H1 (cell line): ENCODE data around the gene GPA33. TPM values are rescaled to one million over a fixed set of nuclear protein-coding genes. Genes with fewer than 3 reads are reported as not detected.

ENCODE experiments used
- CTCF ChIA-PET: fragments of 300-600 bp; sonication (Branson Sonifier 250); formaldehyde crosslinking; loops from one replicate; lab custom pipeline; 2021; ENCODE audit not compliant: partially characterized antibody; lab: Charles Lee
- POLR2A ChIA-PET: fragments of 300-600 bp; sonication (Branson Sonifier 250); formaldehyde crosslinking; loops from one replicate; lab custom pipeline; 2021; ENCODE audit warnings: inconsistent platforms; ENCODE audit not compliant: partially characterized antibody; lab: Charles Lee
- DNase-seq, 2 experiments: peaks; one replicate each; pipeline versions ENCODE4 v3.0.0 to v3.0.0-alpha.2; 2010 to 2022; ENCODE audit warnings: low spot score in 2 of 2, low read depth in 1 of 2, mixed read lengths in 1 of 2
- FAIRE-seq: peaks from 2 replicates; lab custom pipeline; 2011; peaks lifted over from hg19 to GRCh38; lab: Jason Lieb, UNC
- H2AFZ ChIP-seq: 2 replicates; pipeline ENCODE4 v1.8.1; 2012; ENCODE audit warnings: low read length, inconsistent platforms
- H2AK5ac ChIP-seq: 2 replicates; pipeline ENCODE4 v1.6.1; 2013; ENCODE audit warnings: low read depth, low read length
- H2BK120ac ChIP-seq: replicated peaks from 2 replicates; pipeline ENCODE3; 2013; ENCODE audit warnings: low read depth, low read length, inconsistent platforms
- H2BK12ac ChIP-seq: 2 replicates; pipeline ENCODE4 v1.6.1; 2013; ENCODE audit warnings: low read depth, low read length
- H2BK15ac ChIP-seq: 2 replicates; pipeline ENCODE4 v1.6.1; 2013; ENCODE audit warnings: low read length
- H2BK20ac ChIP-seq: 2 replicates; pipeline ENCODE4 v1.6.1; 2013; ENCODE audit warnings: low read length
- H2BK5ac ChIP-seq: 2 replicates; pipeline ENCODE4 v1.6.1; 2013; ENCODE audit warnings: low read depth, low read length
- H3K14ac ChIP-seq: 2 replicates; pipeline ENCODE4 v1.6.1; 2013; ENCODE audit warnings: inconsistent platforms; ENCODE audit not compliant: insufficient read length
- H3K18ac ChIP-seq: 2 replicates; pipeline ENCODE4 v1.6.1; 2013; ENCODE audit warnings: low read length; ENCODE audit errors: extremely low read depth
- H3K23ac ChIP-seq: 2 replicates; pipeline ENCODE4 v1.6.1; 2013; ENCODE audit warnings: inconsistent platforms; ENCODE audit not compliant: insufficient read length
- H3K23me2 ChIP-seq: 2 replicates; pipeline ENCODE4 v1.6.1; 2013; ENCODE audit warnings: low read depth, low read length
- H3K27ac ChIP-seq: 2 replicates; pipeline ENCODE4 v1.6.1; 2011; ENCODE audit warnings: low read depth, low read length, inconsistent platforms
- H3K27me3 ChIP-seq, 4 experiments: replicated peaks in 1 of 4; 1 replicate in 1 of 4; 2 replicates in 3 of 4; pipeline versions ENCODE4 v1.6.1 to v1.8.1; 2011 to 2013; ENCODE audit warnings: low read length in 3 of 4, mild to moderate bottlenecking in 3 of 4, inconsistent platforms in 2 of 4, mixed read lengths in 2 of 4, moderate library complexity in 1 of 4; ENCODE audit not compliant: control insufficient read depth in 3 of 4, insufficient read depth in 3 of 4; ENCODE audit errors: extremely low read depth in 1 of 4
- H3K36me3 ChIP-seq, 4 experiments: 2 replicates each; pipeline versions ENCODE4 v1.6.1 to v1.8.1; 2011 to 2013; ENCODE audit warnings: mild to moderate bottlenecking in 4 of 4, low read length in 3 of 4, moderate library complexity in 2 of 4, control low read depth in 1 of 4, inconsistent platforms in 1 of 4; ENCODE audit not compliant: insufficient read depth in 4 of 4, control insufficient read depth in 2 of 4
- H3K4ac ChIP-seq: replicated peaks from 2 replicates; pipeline ENCODE3; 2013; ENCODE audit warnings: low read length, low read depth, mixed read lengths, inconsistent platforms; ENCODE audit not compliant: insufficient read length
- H3K4me1 ChIP-seq, 4 experiments: replicated peaks in 1 of 4; 1 replicate in 1 of 4; 2 replicates in 3 of 4; pipeline versions ENCODE4 v1.6.1 to v1.8.1; 2011 to 2013; ENCODE audit warnings: low read length in 3 of 4, inconsistent platforms in 2 of 4, mixed read lengths in 1 of 4; ENCODE audit not compliant: insufficient read depth in 4 of 4, control insufficient read depth in 3 of 4
- H3K4me2 ChIP-seq, 2 experiments: 2 replicates each; pipeline versions ENCODE4 v1.6.1 to v1.8.1; 2011 to 2013; ENCODE audit warnings: low read depth in 2 of 2, low read length in 2 of 2, control low read depth in 1 of 2, inconsistent platforms in 1 of 2, mild to moderate bottlenecking in 1 of 2; ENCODE audit not compliant: insufficient read depth in 1 of 2
- H3K4me3 ChIP-seq, 4 experiments: fragments of 200-600, 300-600 bp in 1 of 4; sonication (generic), shearing (Covaris generic), sonication (Bioruptor Twin) in 1 of 4; 2 replicates each; pipeline versions ENCODE4 v1.5.1 to v1.8.1; 2011 to 2016; ENCODE audit warnings: low read length in 4 of 4, low read depth in 3 of 4, control low read depth in 2 of 4, inconsistent platforms in 2 of 4, mild to moderate bottlenecking in 2 of 4, mixed read lengths in 1 of 4, moderate library complexity in 1 of 4; ENCODE audit not compliant: insufficient read depth in 2 of 4; ENCODE audit errors: extremely low read depth in 1 of 4
- H3K56ac ChIP-seq: replicated peaks from 2 replicates; pipeline ENCODE3; 2013; ENCODE audit warnings: low read depth, mild to moderate bottlenecking, mixed read lengths, low read length, inconsistent platforms; ENCODE audit not compliant: insufficient read length
- H3K79me1 ChIP-seq: 2 replicates; pipeline ENCODE4 v1.6.1; 2013; ENCODE audit warnings: low read depth, low read length, control low read depth
- H3K79me2 ChIP-seq, 2 experiments: 2 replicates each; pipeline versions ENCODE4 v1.6.1 to v1.8.1; 2012 to 2013; ENCODE audit warnings: low read length in 2 of 2, mild to moderate bottlenecking in 2 of 2, inconsistent platforms in 1 of 2; ENCODE audit not compliant: insufficient read depth in 2 of 2, control insufficient read depth in 1 of 2
- H3K9ac ChIP-seq, 4 experiments: replicated peaks in 1 of 4; 1 replicate in 1 of 4; 2 replicates in 3 of 4; pipeline versions ENCODE4 v1.6.1 to v1.8.1; 2011 to 2013; ENCODE audit warnings: low read depth in 3 of 4, low read length in 3 of 4, control low read depth in 2 of 4, mild to moderate bottlenecking in 2 of 4, moderate library complexity in 2 of 4, inconsistent platforms in 1 of 4; ENCODE audit errors: extremely low read depth in 1 of 4
- H3K9me3 ChIP-seq, 2 experiments: 2 replicates each; pipeline versions ENCODE4 v1.6.1 to v1.8.1; 2012 to 2013; ENCODE audit warnings: mild to moderate bottlenecking in 2 of 2, moderate library complexity in 2 of 2, control low read depth in 1 of 2, inconsistent platforms in 1 of 2, low read depth in 1 of 2, low read length in 1 of 2, mixed read lengths in 1 of 2; ENCODE audit not compliant: insufficient read depth in 2 of 2
- H4K20me1 ChIP-seq, 2 experiments: replicated peaks in 1 of 2; 2 replicates each; pipeline versions ENCODE3 to v1.8.1; 2011 to 2013; ENCODE audit warnings: inconsistent platforms in 2 of 2, low read length in 2 of 2, mild to moderate bottlenecking in 1 of 2; ENCODE audit not compliant: insufficient read depth in 2 of 2, control insufficient read depth in 1 of 2
- H4K5ac ChIP-seq: 2 replicates; pipeline ENCODE4 v1.6.1; 2013; ENCODE audit warnings: low read length, low read depth, mixed read lengths, inconsistent platforms; ENCODE audit not compliant: insufficient read length
- H4K8ac ChIP-seq: 2 replicates; pipeline ENCODE4 v1.8.0; 2013; ENCODE audit warnings: mild to moderate bottlenecking, moderate library complexity, low read length, inconsistent platforms; ENCODE audit not compliant: insufficient read depth; ENCODE audit errors: extremely low read depth
- H4K91ac ChIP-seq: replicated peaks from 2 replicates; pipeline ENCODE3; 2013; ENCODE audit warnings: low read length, mixed read lengths, inconsistent platforms; ENCODE audit not compliant: insufficient read length
- ATF3 ChIP-seq: IDR thresholded peaks from 2 replicates; pipeline ENCODE4 v1.6.1; 2011; ENCODE audit warnings: low read depth, mild to moderate bottlenecking, low read length; ENCODE audit not compliant: insufficient read depth
- BCL11A ChIP-seq, 2 experiments: IDR thresholded peaks; one replicate each; pipeline ENCODE4 v1.6.1; 2011; ENCODE audit warnings: low read depth in 2 of 2, low read length in 2 of 2, mild to moderate bottlenecking in 2 of 2
- CBX8 ChIP-seq: fragments of 300-800, 300-1000 bp; sonication (generic); IDR thresholded peaks from 2 replicates; pipeline ENCODE4 v1.7.1; 2016; ENCODE audit warnings: low read depth, low read length, borderline replicate concordance
- EP300 ChIP-seq, 2 experiments: IDR thresholded peaks; 1 replicate in 1 of 2; 2 replicates in 1 of 2; pipeline ENCODE4 v1.6.1; 2011 to 2012; ENCODE audit warnings: low read depth in 2 of 2, low read length in 2 of 2, mild to moderate bottlenecking in 2 of 2, borderline replicate concordance in 1 of 2, inconsistent platforms in 1 of 2, moderate library complexity in 1 of 2
- RBBP5 ChIP-seq: IDR thresholded peaks from 2 replicates; pipeline ENCODE4 v1.7.1; 2012; ENCODE audit warnings: low read depth, mild to moderate bottlenecking, inconsistent platforms, low read length, moderate library complexity, borderline replicate concordance
- YY1 ChIP-seq: IDR thresholded peaks from 2 replicates; pipeline ENCODE4 v1.6.1; 2011; ENCODE audit warnings: low read depth, mild to moderate bottlenecking, low read length
- WGBS, 2 experiments: shearing (Covaris generic) in 1 of 2; methylation state at CpG; one replicate each; pipeline versions ENCODE4 v1.1.6 to v1.1.7; 2013 to 2015; ENCODE audit warnings: low lambda C conversion rate in 2 of 2, mixed read lengths in 2 of 2, inconsistent platforms in 1 of 2, low coverage in 1 of 2, missing lambda C conversion rate in 1 of 2; ENCODE audit not compliant: insufficient replicate concordance in 2 of 2, insufficient coverage in 1 of 2, insufficient read length in 1 of 2; ENCODE audit errors: extremely low coverage in 1 of 2, missing lambda C conversion rate in 1 of 2; 5-methylcytosine and 5-hydroxymethylcytosine counted together
- polyA plus RNA-seq, 7 experiments: library from polyadenylated mRNA; depleted of rRNA in 3 of 7; stranded (reverse) in 5 of 7; unstranded in 2 of 7; fragments of >200 nt in 5 of 7; fragments of 200-250 nt in 2 of 7; gene quantifications; 1 replicate in 5 of 7; 2 replicates in 1 of 7; 4 replicates in 1 of 7; pipeline versions ENCODE4 v1.2.1 to v1.2.3, GENCODE V29; 2011 to 2013; ENCODE audit warnings: missing spikeins in 2 of 7, mixed read lengths in 2 of 7
- total RNA-seq: library from RNA; stranded (reverse); fragmentation: NEBNext Ultra II Directional; extraction: Animal tissue kit (Norgen Biotek cat#: 25700); gene quantifications from 2 replicates; pipeline ENCODE4 v1.2.1, GENCODE V29; 2021
- TF ChIP-seq, protein P1 (sequence below): IDR thresholded peaks from 2 replicates; pipeline ENCODE4 v1.6.1; 2012; ENCODE audit warnings: inconsistent platforms

The GPA33 gene
- total and polyA plus RNA-seq, 2 of the 8 experiments (the other 6 are each of a cell fraction or from before 2014, with no cell fraction given): 0.19 to 0.67 TPM

GRCh38 chr1:167110586-167110985 lies 20.4 kb upstream of the GPA33 start:
- ChIA-PET POLR2A (interaction anchor here (2.3 kb wide), 1 partner anchor 10 kb away, joined by 7 read pairs; no protein-coding TSS in a partner anchor), CTCF (interaction anchor here (0.6 to 1.7 kb wide), 4 partner anchors 11 to 116 kb away, joined by 3 to 5 read pairs (median 4); no protein-coding TSS in a partner anchor)
- H4K8ac ChIP-seq: no peak overlapping the region
- H4K20me1 ChIP-seq: no peaks in the 10 kb centered on the region
- no peak for DNase-seq
- H2AFZ ChIP-seq: no peak overlapping the region
- no peak overlapping the region for H2BK120ac ChIP-seq
- no peak overlapping the region for H3K56ac ChIP-seq
- TF ChIP-seq EP300 (IDR thresholded peaks at IDR 0.05; ENCODE audit: borderline replicate concordance in 1 of 2, low read depth in 2 of 2, low read length in 2 of 2) (no peak), BCL11A (IDR thresholded peaks at IDR 0.05; ENCODE audit: low read depth in 2 of 2, low read length in 2 of 2) (no peak), CBX8 (no peak), RBBP5 (no peak), ATF3 (no peak), YY1 (no peak)
- TF ChIP-seq, protein P1, sequence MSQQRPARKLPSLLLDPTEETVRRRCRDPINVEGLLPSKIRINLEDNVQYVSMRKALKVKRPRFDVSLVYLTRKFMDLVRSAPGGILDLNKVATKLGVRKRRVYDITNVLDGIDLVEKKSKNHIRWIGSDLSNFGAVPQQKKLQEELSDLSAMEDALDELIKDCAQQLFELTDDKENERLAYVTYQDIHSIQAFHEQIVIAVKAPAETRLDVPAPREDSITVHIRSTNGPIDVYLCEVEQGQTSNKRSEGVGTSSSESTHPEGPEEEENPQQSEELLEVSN: no peak
- H3K9ac ChIP-seq: no peak overlapping the region
- no peaks in the 10 kb centered on the region for H3K27me3 ChIP-seq
- no peak overlapping the region for H3K18ac ChIP-seq
- no peak overlapping the region for H3K14ac ChIP-seq
- no peaks in the 10 kb centered on the region for H3K79me2 ChIP-seq
- H3K4me1 ChIP-seq: peaks cover 0 to 5% (median 1%) of the 10 kb centered on the region in 4 experiments; a peak in 3 of 7 replicates
- no peak overlapping the region for H3K4me3 ChIP-seq
- no peak overlapping the region for H4K5ac ChIP-seq
- H2BK15ac ChIP-seq: no peak overlapping the region
- H2BK20ac ChIP-seq: no peak overlapping the region
- H3K4ac ChIP-seq: no peak overlapping the region
- FAIRE-seq: no peak
- H2BK5ac ChIP-seq: no peak overlapping the region
- no peak overlapping the region for H2BK12ac ChIP-seq
- no peak overlapping the region for H2AK5ac ChIP-seq
- H4K91ac ChIP-seq: no peak overlapping the region
- 89% methylated on average over 3 of the region's 3 CpGs; no CpG with 5 or more reads in 1 of the 2 experiments for WGBS, 2 experiments
- no peaks in the 10 kb centered on the region for H3K36me3 ChIP-seq
- H3K23me2 ChIP-seq: no peaks in the 10 kb centered on the region
- H3K4me2 ChIP-seq: no peak overlapping the region
- H3K27ac ChIP-seq: no peak overlapping the region
- H3K9me3 ChIP-seq: no peaks in the 10 kb centered on the region
- no peak overlapping the region for H3K23ac ChIP-seq
- no peaks in the 10 kb centered on the region for H3K79me1 ChIP-seq
